GM21515 (cell line): ENCODE measurements around the gene ABCA13.

ENCODE experiments used
- ATAC-seq: cut with Tn5 transposase; IDR thresholded peaks from one replicate; pipeline ENCODE4 v1.9.1; 2021; ENCODE audit not compliant: unreplicated experiment

ABCA13 gene

GRCh38 chr7:48426331-48426965 lies 255.2 kb downstream of the ABCA13 start:
- no peak for ATAC-seq

GRCh38 chr7:48426966-48427555 lies 255.8 kb downstream of the ABCA13 start:
- no peak for ATAC-seq

GRCh38 chr7:48427671-48428070 lies 256.4 kb downstream of the ABCA13 start:
- ATAC-seq: no peak

- no peak for ATAC-seq
Measured at GRCh38 chr7:48428091-48428684, 256.9 kb downstream of the ABCA13 start.

- ATAC-seq: no peak
Measured at GRCh38 chr7:48429117-48429516, 257.9 kb downstream of the ABCA13 start.

GRCh38 chr7:48438206-48438605 lies 266.9 kb downstream of the ABCA13 start:
- no peak for ATAC-seq

- ATAC-seq: no peak
Measured at GRCh38 chr7:48441848-48442492, 270.7 kb downstream of the ABCA13 start.

- no peak for ATAC-seq
Measured at GRCh38 chr7:48443051-48443450, 271.8 kb downstream of the ABCA13 start.

GRCh38 chr7:48446721-48447120 lies 275.5 kb downstream of the ABCA13 start:
- no peak for ATAC-seq

- ATAC-seq: no peak
Measured at GRCh38 chr7:48452218-48452617, 281.0 kb downstream of the ABCA13 start.

- ATAC-seq: no peak
Measured at GRCh38 chr7:48454750-48455192, 283.5 kb downstream of the ABCA13 start.

GRCh38 chr7:48455363-48455762 lies 284.1 kb downstream of the ABCA13 start:
- ATAC-seq: no peak

GRCh38 chr7:48458701-48459524 lies 287.7 kb downstream of the ABCA13 start:
- ATAC-seq: no peak

- no peak for ATAC-seq
Measured at GRCh38 chr7:48466713-48467112, 295.5 kb downstream of the ABCA13 start.

GRCh38 chr7:48471196-48471595 lies 299.9 kb downstream of the ABCA13 start:
- no peak for ATAC-seq

GRCh38 chr7:48472640-48473039 lies 301.4 kb downstream of the ABCA13 start:
- no peak for ATAC-seq

GRCh38 chr7:48473205-48473865 lies 302.1 kb downstream of the ABCA13 start:
- no peak for ATAC-seq

GRCh38 chr7:48481235-48481634 lies 310.0 kb downstream of the ABCA13 start:
- ATAC-seq: no peak

GRCh38 chr7:48497521-48497920 lies 326.3 kb downstream of the ABCA13 start:
- no peak for ATAC-seq

GRCh38 chr7:48502021-48502420 lies 330.8 kb downstream of the ABCA13 start:
- no peak for ATAC-seq

GRCh38 chr7:48505051-48505450 lies 333.8 kb downstream of the ABCA13 start:
- no peak for ATAC-seq
